Thyroid gland (tissue), 4 donors: ENCODE results near the gene MECR.

Source experiments
- CTCF ChIP-seq, 6 experiments: fragments of 200-600 bp in 3 of 6; fragments of 450-650 bp in 3 of 6; sonication (generic) in 3 of 6; IDR thresholded peaks; one replicate each; pipeline ENCODE4 v1.5.1; 2016 to 2019; ENCODE audit warnings: antibody characterized with exemption in 6 of 6, mild to moderate bottlenecking in 2 of 6, inconsistent platforms in 1 of 6, moderate library complexity in 1 of 6
- POLR2A ChIP-seq, 2 donors: fragments of 450-650 bp; IDR thresholded peaks; one replicate each; pipeline ENCODE4 v1.6.1; 2017; ENCODE audit warnings: antibody characterized with exemption in 2 of 2, mild to moderate bottlenecking in 2 of 2, moderate library complexity in 1 of 2

- no peak for TF ChIP-seq CTCF (IDR thresholded peaks at IDR 0.05)
- no peak for TF ChIP-seq POLR2A (IDR thresholded peaks at IDR 0.05)
Observed at GRCh38 chr1:29243023-29243870, 12.5 kb upstream of the MECR start.
